Stomach (tissue), 9 donors: Measurements from ENCODE around the gene MYO18A. TPM values are rescaled to one million over a fixed set of nuclear protein-coding genes. Genes with fewer than 3 reads are reported as not detected.

Source experiments
- DNase-seq, 2 donors: peaks; one replicate each; pipeline versions ENCODE4 v3.0.0 to v3.0.0-alpha.2; 2013 to 2019
- H3K27ac ChIP-seq, 5 donors: fragments of 200-600 bp in 4 of 5; sonication (generic) in 4 of 5; one replicate each; pipeline ENCODE4 v1.5.1; 2013 to 2019; ENCODE audit warnings: mild to moderate bottlenecking in 1 of 5, moderate library complexity in 1 of 5
- H3K27me3 ChIP-seq, 3 donors: fragments of 200-600 bp; sonication (generic); one replicate each; pipeline ENCODE4 v1.5.1; 2017 to 2019; ENCODE audit warnings: mixed run types in 1 of 3
- H3K36me3 ChIP-seq, 4 donors: fragments of 200-600 bp; sonication (generic); 1 replicate in 3 of 4; 2 replicates in 1 of 4; pipeline ENCODE4 v1.5.1; 2016 to 2019
- H3K4me1 ChIP-seq, 4 donors: fragments of 200-600 bp; sonication (generic); one replicate each; pipeline ENCODE4 v1.5.1; 2016 to 2019
- H3K4me3 ChIP-seq, 4 donors: fragments of 200-600 bp; sonication (generic) in 3 of 4; one replicate each; pipeline ENCODE4 v1.5.1; 2016 to 2019; ENCODE audit warnings: mild to moderate bottlenecking in 1 of 4
- H3K9me3 ChIP-seq, 4 donors: fragments of 200-600 bp; sonication (generic); one replicate each; pipeline ENCODE4 v1.5.1; 2016 to 2019
- CTCF ChIP-seq, 7 experiments: fragments of 450-650 bp in 4 of 7; fragments of 200-600 bp in 3 of 7; sonication (generic) in 3 of 7; IDR thresholded peaks; one replicate each; pipeline ENCODE4 v1.5.1; 2016 to 2019; ENCODE audit warnings: antibody characterized with exemption in 7 of 7, control low read depth in 2 of 7, mild to moderate bottlenecking in 1 of 7
- EP300 ChIP-seq: sonication (generic); formaldehyde crosslinking; IDR thresholded peaks from one replicate; pipeline ENCODE4 v1.6.1; 2017; ENCODE audit warnings: antibody characterized with exemption
- POLR2A ChIP-seq, 4 donors: fragments of 450-650 bp; IDR thresholded peaks; one replicate each; pipeline ENCODE4 v1.6.1; 2016; ENCODE audit warnings: antibody characterized with exemption in 4 of 4, control low read depth in 2 of 4, mild to moderate bottlenecking in 1 of 4, moderate library complexity in 1 of 4
- POLR2AphosphoS5 ChIP-seq, 3 donors: sonication (generic); formaldehyde crosslinking; IDR thresholded peaks; one replicate each; pipeline ENCODE4 v1.6.1; 2016; ENCODE audit warnings: antibody characterized with exemption in 3 of 3
- WGBS, 5 donors: extraction: QIAGEN DNeasy Blood & Tissue Kit in 3 of 5; methylation state at CpG; one replicate each; pipeline versions ENCODE4 v1.1.5 to v1.1.7; 2013 to 2018; 5-methylcytosine and 5-hydroxymethylcytosine counted together
- intact Hi-C: fragments of 100-400 bp; cut with DNase I; formaldehyde crosslinking; loops from one replicate; pipeline ENCODE4 v1.15.1; 2023; ENCODE audit warnings: low total_unique reads
- polyA plus RNA-seq, 3 donors: library from polyadenylated mRNA; stranded (reverse); fragments of 200-250 nt; gene quantifications; one replicate each; pipeline ENCODE4 v1.2.3, GENCODE V29; 2013
- total RNA-seq, 5 donors: library from RNA; depleted of rRNA; stranded (reverse); fragments of >200 nt; gene quantifications; one replicate each; pipeline versions ENCODE4 v1.1.0 to v1.2.3, GENCODE V29; 2014 to 2016
- donor health status: healthy with polysubstance abuse.
- donor health status: Bipolar disorder and iron deficiency.
- donor health status: healthy.

MYO18A gene
- total and polyA plus RNA-seq, 8 donors: 16.5 to 305 (median 55.5) TPM

GRCh38 chr17:29177541-29177870 lies 2.7 kb downstream of the MYO18A start:
- no peaks in the 10 kb centered on the region for H3K27me3 ChIP-seq
- no peak for DNase-seq
- peak overlapping the region; percentile 81 to 94 (median 92) for H3K27ac ChIP-seq
- H3K4me1 ChIP-seq: peaks cover 45 to 60% (median 55%) of the 10 kb centered on the region in 4 donors
- no peaks in the 10 kb centered on the region for H3K9me3 ChIP-seq
- intact Hi-C loops: no loop called here
- H3K36me3 ChIP-seq: no peaks in the 10 kb centered on the region
- peak overlapping the region in 1 of 4 donors; percentile 49 for H3K4me3 ChIP-seq
- TF ChIP-seq EP300: no peak
- TF ChIP-seq CTCF (IDR thresholded peaks at IDR 0.05): no peak
- TF ChIP-seq POLR2AphosphoS5 (IDR thresholded peaks at IDR 0.05): no peak
- no peak for TF ChIP-seq POLR2A (IDR thresholded peaks at IDR 0.05)
- WGBS, 5 donors: 55 to 67% (median 57%) methylated on average over 2 to 3 of the region's 3 CpGs

- whole genome bisulfite sequencing, 5 donors: 2% methylated on average over 24 to 51 of the region's 51 CpGs
- peak; percentile 92 for DNase-seq
- Histone ChIP-seq H3K4me3 (peak overlapping the region; percentile 48 to 54 (median 52)), H3K36me3 (no peaks in the 10 kb centered on the region), H3K27me3 (no peaks in the 10 kb centered on the region), H3K9me3 (no peaks in the 10 kb centered on the region), H3K27ac (peak overlapping the region; percentile 81 to 94 (median 92)), H3K4me1 (peaks cover 45 to 65% (median 55%) of the 10 kb centered on the region in 4 donors)
- TF ChIP-seq POLR2A (IDR thresholded peaks at IDR 0.05) (no peak), EP300 (no peak), POLR2AphosphoS5 (IDR thresholded peaks at IDR 0.05) (peak; percentile 51 to 88 (median 84)), CTCF (IDR thresholded peaks at IDR 0.05) (peak in 1 of 7 experiments; percentile 4)
- intact Hi-C loops: no loop called here
Observed at GRCh38 chr17:29176558-29177351, 3.4 kb downstream of the MYO18A start.

GRCh38 chr17:29175349-29175748 lies 4.8 kb downstream of the MYO18A start:
- 88 to 97% (median 89%) methylated on average over 6 of the region's 6 CpGs for WGBS, 5 donors
- no peaks in the 10 kb centered on the region for H3K27me3 ChIP-seq
- H3K27ac ChIP-seq: peak overlapping the region in 3 of 5 donors; percentile 90 to 94 (median 92)
- DNase-seq: no peak
- no peak for TF ChIP-seq EP300
- no peak for TF ChIP-seq CTCF (IDR thresholded peaks at IDR 0.05)
- TF ChIP-seq POLR2A (IDR thresholded peaks at IDR 0.05): no peak
- no peak for TF ChIP-seq POLR2AphosphoS5 (IDR thresholded peaks at IDR 0.05)
- H3K9me3 ChIP-seq: no peaks in the 10 kb centered on the region
- no peaks in the 10 kb centered on the region for H3K36me3 ChIP-seq
- intact Hi-C loops: no loop called here
- peaks cover 36 to 55% (median 44%) of the 10 kb centered on the region in 4 donors for H3K4me1 ChIP-seq
- no peak overlapping the region for H3K4me3 ChIP-seq

GRCh38 chr17:29172589-29172988 lies 7.6 kb downstream of the MYO18A start:
- WGBS, 5 donors: 35 to 70% (median 60%) methylated on average over 1 of the region's 1 CpG
- intact Hi-C loops: no loop called here
- Histone ChIP-seq H3K4me3 (no peak overlapping the region), H3K36me3 (peaks cover 0 to 3% (median 0%) of the 10 kb centered on the region in 4 donors), H3K27me3 (no peaks in the 10 kb centered on the region), H3K9me3 (no peaks in the 10 kb centered on the region), H3K27ac (no peak overlapping the region), H3K4me1 (peaks cover 25 to 46% (median 33%) of the 10 kb centered on the region in 4 donors)
- TF ChIP-seq POLR2A (IDR thresholded peaks at IDR 0.05): no peak
- TF ChIP-seq POLR2AphosphoS5 (IDR thresholded peaks at IDR 0.05): no peak
- TF ChIP-seq EP300: no peak
- no peak for TF ChIP-seq CTCF (IDR thresholded peaks at IDR 0.05)
- peak in 1 of 2 donors; percentile 34 for DNase-seq
